SU-DHL-6 (cell line): ENCODE measurements around the gene RPL27A.

ENCODE experiments used
- EZH2phosphoT487 ChIP-seq: fragments of 200-600 bp; sonication (generic), shearing (Covaris generic); conservative IDR thresholded peaks from 2 replicates; pipeline ENCODE4 v1.6.1; 2018; ENCODE audit warnings: mild to moderate bottlenecking, antibody characterized with exemption, low read length, moderate library complexity, mixed read lengths
- TF ChIP-seq, protein P1 (sequence below): fragments of 200-600 bp; sonication (generic); IDR thresholded peaks from one replicate; pipeline ENCODE4 v1.5.1; 2017; ENCODE audit warnings: antibody characterized with exemption, mild to moderate bottlenecking, low read length, moderate library complexity; ENCODE audit not compliant: insufficient read depth, poor library complexity, severe bottlenecking

DNA sequence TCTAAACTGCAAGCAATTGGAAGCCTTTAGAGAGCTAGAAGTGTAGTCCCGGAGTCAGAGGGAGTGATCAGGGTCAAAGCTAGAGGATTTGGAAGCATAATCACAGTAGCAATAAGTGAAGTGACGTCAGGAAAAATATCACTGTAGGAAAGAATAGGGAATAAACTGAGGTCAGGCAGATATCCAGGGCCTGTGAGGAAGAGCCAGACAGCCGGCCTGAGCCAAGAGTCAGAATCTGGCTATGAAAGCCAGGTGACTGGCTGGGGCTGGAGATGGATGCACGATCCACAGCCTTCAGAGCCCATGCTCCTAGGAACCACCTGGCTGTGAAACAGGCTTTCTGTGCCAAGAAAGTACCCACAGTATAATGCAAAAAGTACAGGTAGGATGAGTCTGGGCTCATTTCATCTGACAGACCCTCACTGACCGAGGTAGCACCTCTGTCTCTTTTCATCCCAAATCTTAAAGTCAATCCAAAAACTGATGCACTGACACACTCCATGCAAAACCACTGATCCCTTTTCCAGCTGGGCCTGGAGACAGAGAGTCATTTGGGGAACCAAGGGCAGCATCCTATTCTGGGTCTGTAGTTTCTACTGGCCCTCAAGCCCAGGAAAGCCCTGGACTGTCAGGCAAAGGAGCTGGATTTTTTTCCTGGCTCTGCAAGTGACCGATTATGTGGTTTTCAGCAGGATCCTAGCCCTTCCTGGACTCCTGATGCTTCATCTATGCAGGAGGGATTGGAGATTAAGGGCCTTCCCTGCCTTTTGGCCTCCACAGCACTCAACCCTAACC, 21.4 kb upstream of the RPL27A start:
- TF ChIP-seq, protein P1, sequence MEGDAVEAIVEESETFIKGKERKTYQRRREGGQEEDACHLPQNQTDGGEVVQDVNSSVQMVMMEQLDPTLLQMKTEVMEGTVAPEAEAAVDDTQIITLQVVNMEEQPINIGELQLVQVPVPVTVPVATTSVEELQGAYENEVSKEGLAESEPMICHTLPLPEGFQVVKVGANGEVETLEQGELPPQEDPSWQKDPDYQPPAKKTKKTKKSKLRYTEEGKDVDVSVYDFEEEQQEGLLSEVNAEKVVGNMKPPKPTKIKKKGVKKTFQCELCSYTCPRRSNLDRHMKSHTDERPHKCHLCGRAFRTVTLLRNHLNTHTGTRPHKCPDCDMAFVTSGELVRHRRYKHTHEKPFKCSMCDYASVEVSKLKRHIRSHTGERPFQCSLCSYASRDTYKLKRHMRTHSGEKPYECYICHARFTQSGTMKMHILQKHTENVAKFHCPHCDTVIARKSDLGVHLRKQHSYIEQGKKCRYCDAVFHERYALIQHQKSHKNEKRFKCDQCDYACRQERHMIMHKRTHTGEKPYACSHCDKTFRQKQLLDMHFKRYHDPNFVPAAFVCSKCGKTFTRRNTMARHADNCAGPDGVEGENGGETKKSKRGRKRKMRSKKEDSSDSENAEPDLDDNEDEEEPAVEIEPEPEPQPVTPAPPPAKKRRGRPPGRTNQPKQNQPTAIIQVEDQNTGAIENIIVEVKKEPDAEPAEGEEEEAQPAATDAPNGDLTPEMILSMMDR = no peak
- TF ChIP-seq EZH2phosphoT487 = no peak
